ENCODE results near the gene OLAH.
"Not testable (repeated sequence)": the region's sequence is repeated elsewhere in the genome, so short reads cannot be mapped to it uniquely, and the experiment has no call there.

OLAH gene

GRCh38 chr10:15043674-15044073 is at the start of gene OLAH:
Gene OLAH (plus strand): TSS chr10:15043943. CDS start chr10:15047289, 3,346 bp downstream.
- DNase-seq = no peak

- no peak for DNase-seq
Observed at GRCh38 chr10:14995964-14996565, 47.7 kb upstream of the OLAH start.

- not testable (repeated sequence) for DNase-seq
Observed at GRCh38 chr10:15013530-15013929, 30.2 kb upstream of the OLAH start.

GRCh38 chr10:15015451-15015850 is 28.3 kb upstream of the OLAH start:
- no peak for DNase-seq

- DNase-seq = not testable (repeated sequence)
Observed at GRCh38 chr10:15020966-15021365, 22.8 kb upstream of the OLAH start.

GRCh38 chr10:15023079-15023478 is 20.7 kb upstream of the OLAH start:
- DNase-seq = not testable (repeated sequence)

GRCh38 chr10:15024017-15025004 is 19.4 kb upstream of the OLAH start:
- not testable (repeated sequence) for DNase-seq

- not testable (repeated sequence) for DNase-seq
Observed at GRCh38 chr10:15025040-15025439, 18.7 kb upstream of the OLAH start.

- DNase-seq = no peak
Observed at GRCh38 chr10:15027741-15028140, 16.0 kb upstream of the OLAH start.

- no peak for DNase-seq
Observed at GRCh38 chr10:15035385-15036301, 8.1 kb upstream of the OLAH start.

- DNase-seq = no peak
Observed at GRCh38 chr10:15037691-15038090, 6.1 kb upstream of the OLAH start.

- DNase-seq = no peak
Observed at GRCh38 chr10:15038416-15038815, 5.3 kb upstream of the OLAH start.

GRCh38 chr10:15045380-15045779 is 1.6 kb downstream of the OLAH start:
- no peak for DNase-seq

- DNase-seq = no peak
Observed at GRCh38 chr10:15046626-15047025, 2.9 kb downstream of the OLAH start.

GRCh38 chr10:15049533-15049932 is 5.8 kb downstream of the OLAH start:
- DNase-seq = no peak

GRCh38 chr10:15052121-15052520 is 8.4 kb downstream of the OLAH start:
- no peak for DNase-seq

- DNase-seq = no peak
Observed at GRCh38 chr10:15053061-15053460, 9.3 kb downstream of the OLAH start.

GRCh38 chr10:15058689-15059088 is 14.9 kb downstream of the OLAH start:
- no peak for DNase-seq

GRCh38 chr10:15059914-15060313 is 16.2 kb downstream of the OLAH start:
- DNase-seq = no peak

- DNase-seq = no peak
Observed at GRCh38 chr10:15060638-15061037, 16.9 kb downstream of the OLAH start.

GRCh38 chr10:15067154-15067553 is 23.4 kb downstream of the OLAH start:
- no peak for DNase-seq

GRCh38 chr10:15068802-15069201 is 25.1 kb downstream of the OLAH start:
- DNase-seq = no peak

- no peak for DNase-seq
Observed at GRCh38 chr10:15069230-15069629, 25.5 kb downstream of the OLAH start.

All from NCI-H2029 (cell line).